Measurements from ENCODE around the gene RTKN. TPM values are rescaled to one million over a fixed set of nuclear protein-coding genes. Genes with fewer than 3 reads are reported as not detected.

Gene RTKN
- total and polyA plus RNA-seq, 9 of the 15 experiments (the other 6 are each of a cell fraction or from before 2014, with no cell fraction given), result 0.14 to 6.9 (median 3.6) TPM

DNA sequence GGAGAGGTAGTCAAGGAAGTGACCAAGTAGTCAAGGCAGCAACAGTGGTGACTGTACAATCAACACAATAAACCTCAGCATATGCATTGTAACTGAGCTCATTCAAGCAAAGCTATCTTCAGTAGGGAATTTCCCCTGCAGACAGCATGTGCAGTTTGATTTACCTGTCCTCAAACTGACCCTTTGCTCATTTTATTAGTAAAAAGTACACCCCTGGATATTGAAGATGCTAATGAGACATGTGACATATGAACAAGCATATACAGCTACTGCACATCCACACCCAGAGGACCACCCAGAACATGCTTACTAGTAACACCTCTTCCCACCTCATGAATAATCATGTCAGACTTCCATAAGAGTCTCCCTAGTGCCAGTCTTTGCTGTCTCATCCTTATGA, 35.7 kb downstream of the RTKN start:
- H3K27ac ChIP-seq (ENCODE audit: extremely low read depth, low read depth, low read length), result no peak overlapping the region
- no peak overlapping the region for H3K4me3 ChIP-seq
- POLR2A ChIA-PET, result interaction anchor here (0.7 kb wide), 1 partner anchor 960 kb away, joined by 3 read pairs; no protein-coding TSS in a partner anchor
- no peak for DNase-seq (ENCODE audit: extremely low read depth in 1 of 4, low spot score in 3 of 4)
- in situ Hi-C loops (cut with MboI) (no loop called here), intact Hi-C loops (cut with micrococcal nuclease) (no loop called here)
- H3K79me2 ChIP-seq (ENCODE audit: control insufficient read depth, insufficient read depth, low read length), result no peaks in the 10 kb centered on the region
- no TSS peak for BruUV-seq (replicated peaks)
- H3K9me3 ChIP-seq (replicated peaks; ENCODE audit: control insufficient read depth, insufficient read depth, low read depth, low read length), result no peaks in the 10 kb centered on the region
- CTCF ChIA-PET (ENCODE audit: low intra/inter-chr PET ratio), result no interaction called here
- no peak overlapping the region for H3K9ac ChIP-seq (ENCODE audit: insufficient read depth in 1 of 2, low read depth in 2 of 2, low read length in 2 of 2)
- no peaks in the 10 kb centered on the region for H3K36me3 ChIP-seq (ENCODE audit: control insufficient read depth, insufficient read depth, low read length)
- no peak overlapping the region for H3K4me2 ChIP-seq (ENCODE audit: insufficient read depth, low read length)
- H3K27me3 ChIP-seq (ENCODE audit: control insufficient read depth in 2 of 2, insufficient read depth in 2 of 2, low read length in 2 of 2), result peaks cover 0 to 6% of the 10 kb centered on the region in 2 experiments; a peak in 1 of 5 replicates
- no peaks in the 10 kb centered on the region for H3K9me1 ChIP-seq (ENCODE audit: control insufficient read depth, insufficient read depth, low read length)
- peaks cover 0 to 3% of the 10 kb centered on the region in 2 experiments; a peak in 2 of 5 replicates for H3K4me1 ChIP-seq (replicated peaks in 1 of 2; ENCODE audit: control insufficient read depth in 2 of 2, insufficient read depth in 2 of 2, low read length in 2 of 2)
- no peak for ATAC-seq
- TF ChIP-seq C11orf30 (IDR thresholded peaks at IDR 0.05; ENCODE audit: low read depth) (0 out of 2 replicates have a peak, but pooled peaks have one; percentile 15), CCNT2 (IDR thresholded peaks at IDR 0.05; ENCODE audit: borderline replicate concordance, extremely low read depth, insufficient read length, low read depth, low read length) (no peak), YY1 (IDR thresholded peaks at IDR 0.05; ENCODE audit: borderline replicate concordance in 1 of 3, control insufficient read depth in 1 of 3, extremely low read depth in 1 of 3, insufficient read depth in 3 of 3, insufficient read length in 1 of 3, insufficient replicate concordance in 2 of 3, low read depth in 1 of 3, low read length in 2 of 3) (no peak), MAFG (tag; conservative IDR thresholded peaks at IDR 0.05) (0 out of 2 replicates have a peak, but pooled peaks have one; percentile 19), NFE2 (IDR thresholded peaks at IDR 0.05; ENCODE audit: low read depth) (0 out of 2 replicates have a peak, but pooled peaks have one; percentile 4)
- TF ChIP-seq, protein P1, sequence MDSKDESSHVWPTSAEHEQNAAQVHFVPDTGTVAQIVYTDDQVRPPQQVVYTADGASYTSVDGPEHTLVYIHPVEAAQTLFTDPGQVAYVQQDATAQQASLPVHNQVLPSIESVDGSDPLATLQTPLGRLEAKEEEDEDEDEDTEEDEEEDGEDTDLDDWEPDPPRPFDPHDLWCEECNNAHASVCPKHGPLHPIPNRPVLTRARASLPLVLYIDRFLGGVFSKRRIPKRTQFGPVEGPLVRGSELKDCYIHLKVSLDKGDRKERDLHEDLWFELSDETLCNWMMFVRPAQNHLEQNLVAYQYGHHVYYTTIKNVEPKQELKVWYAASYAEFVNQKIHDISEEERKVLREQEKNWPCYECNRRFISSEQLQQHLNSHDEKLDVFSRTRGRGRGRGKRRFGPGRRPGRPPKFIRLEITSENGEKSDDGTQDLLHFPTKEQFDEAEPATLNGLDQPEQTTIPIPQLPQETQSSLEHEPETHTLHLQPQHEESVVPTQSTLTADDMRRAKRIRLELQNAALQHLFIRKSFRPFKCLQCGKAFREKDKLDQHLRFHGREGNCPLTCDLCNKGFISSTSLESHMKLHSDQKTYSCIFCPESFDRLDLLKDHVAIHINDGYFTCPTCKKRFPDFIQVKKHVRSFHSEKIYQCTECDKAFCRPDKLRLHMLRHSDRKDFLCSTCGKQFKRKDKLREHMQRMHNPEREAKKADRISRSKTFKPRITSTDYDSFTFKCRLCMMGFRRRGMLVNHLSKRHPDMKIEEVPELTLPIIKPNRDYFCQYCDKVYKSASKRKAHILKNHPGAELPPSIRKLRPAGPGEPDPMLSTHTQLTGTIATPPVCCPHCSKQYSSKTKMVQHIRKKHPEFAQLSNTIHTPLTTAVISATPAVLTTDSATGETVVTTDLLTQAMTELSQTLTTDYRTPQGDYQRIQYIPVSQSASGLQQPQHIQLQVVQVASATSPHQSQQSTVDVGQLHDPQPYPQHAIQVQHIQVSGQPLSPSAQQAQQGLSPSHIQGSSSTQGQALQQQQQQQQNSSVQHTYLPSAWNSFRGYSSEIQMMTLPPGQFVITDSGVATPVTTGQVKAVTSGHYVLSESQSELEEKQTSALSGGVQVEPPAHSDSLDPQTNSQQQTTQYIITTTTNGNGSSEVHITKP (IDR thresholded peaks at IDR 0.05; ENCODE audit: partially characterized antibody), result peak; percentile 29
- no peak overlapping the region for H2AFZ ChIP-seq (ENCODE audit: low read depth, low read length)
- H4K20me1 ChIP-seq (replicated peaks; ENCODE audit: control insufficient read depth, insufficient read depth, low read length), result no peaks in the 10 kb centered on the region
- peak; percentile 11 for FAIRE-seq

All from K562 (cell line).